Hematopoietic multipotent progenitor cell treated with erythropoietin and hydrocortisone succinate and interleukin-3 and kit ligand, for 17 days (in vitro differentiated cells): ENCODE results near the gene TMEM242.
"Not testable (repeated sequence)": the region's sequence is repeated elsewhere in the genome, so short reads cannot be mapped to it uniquely, and the experiment has no call there.

Source experiments
- DNase-seq: peaks from one replicate; pipeline ENCODE4 v3.0.0-alpha.2; 2015; ENCODE audit warnings: low spot score

TMEM242 gene

DNA sequence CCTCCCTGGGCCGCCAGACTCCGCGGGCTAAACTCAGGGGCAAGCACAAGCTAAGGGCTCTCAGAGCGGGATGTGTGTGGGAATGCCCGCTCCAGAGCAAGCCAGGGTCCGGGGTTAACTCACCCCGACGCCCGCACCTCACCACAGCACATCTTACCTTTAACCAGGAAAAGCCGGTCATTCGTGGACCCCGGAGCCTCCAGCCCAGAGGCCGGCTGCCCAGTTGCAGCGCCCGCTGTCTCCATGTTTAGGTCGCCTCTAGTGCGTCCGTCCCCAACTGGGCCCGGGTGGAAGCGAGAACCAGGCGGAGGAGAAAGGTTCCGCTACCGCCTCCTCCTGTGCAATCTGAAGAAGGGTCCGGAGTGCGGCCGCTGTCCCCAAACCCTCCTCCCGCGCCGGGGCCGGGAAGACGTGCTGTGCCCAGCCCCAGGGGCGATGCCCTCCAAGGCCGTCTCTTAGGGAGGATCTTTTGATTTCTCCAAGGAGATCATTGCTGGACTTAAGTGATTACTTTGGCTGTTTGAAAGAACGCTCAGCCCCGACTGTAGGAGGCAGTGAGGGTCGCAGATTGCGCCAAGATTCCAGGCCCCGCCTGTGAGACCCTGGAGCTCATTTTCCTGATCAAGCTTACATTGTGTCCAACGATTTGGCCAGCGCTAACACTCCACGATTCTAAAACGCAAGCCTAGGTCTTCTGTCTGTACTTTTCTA is at the start of gene TMEM242:
Gene TMEM242 (minus strand): TSS at position 265 of the 711 bp plus-strand sequence. CDS start 20 bp downstream, at position 245.
- DNase-seq, result peak; percentile 95

DNA sequence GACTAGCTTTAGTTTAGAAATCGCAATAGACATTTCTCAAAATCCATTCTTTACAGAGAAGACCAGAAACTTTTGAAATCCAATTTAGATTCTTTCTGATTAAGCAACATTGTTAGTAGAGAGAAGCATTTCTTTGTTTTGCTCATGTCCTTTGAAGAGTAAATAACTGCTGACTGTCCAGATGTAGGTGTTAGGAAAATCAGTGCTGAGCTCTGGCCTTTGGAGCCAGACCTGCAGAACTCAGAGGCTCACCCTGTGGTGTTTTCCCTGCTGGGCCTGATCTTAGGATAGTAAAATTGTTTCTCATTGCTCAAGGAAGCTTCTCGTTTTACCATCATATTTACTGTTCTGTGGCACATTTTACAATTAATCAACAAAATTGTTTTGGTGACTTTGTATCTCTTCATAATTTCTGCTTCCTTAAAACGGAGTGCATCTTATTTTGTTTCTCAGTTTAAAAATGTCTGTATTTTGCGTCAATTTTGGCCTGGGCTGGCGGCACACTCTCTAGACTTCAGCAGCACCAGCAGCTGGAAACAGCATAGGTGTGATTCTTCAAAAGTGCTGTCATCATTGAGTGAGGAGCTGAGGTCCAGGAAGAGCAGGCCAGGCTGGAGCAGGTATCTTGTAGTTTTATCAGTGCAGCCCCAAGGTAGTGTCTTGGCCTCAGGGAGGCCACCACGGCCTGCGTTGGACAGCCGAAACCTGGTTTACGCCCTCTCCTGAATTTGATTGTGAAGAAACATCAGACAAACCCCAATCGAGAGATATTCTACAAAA is 49.4 kb upstream of the TMEM242 start:
- no peak for DNase-seq

DNA sequence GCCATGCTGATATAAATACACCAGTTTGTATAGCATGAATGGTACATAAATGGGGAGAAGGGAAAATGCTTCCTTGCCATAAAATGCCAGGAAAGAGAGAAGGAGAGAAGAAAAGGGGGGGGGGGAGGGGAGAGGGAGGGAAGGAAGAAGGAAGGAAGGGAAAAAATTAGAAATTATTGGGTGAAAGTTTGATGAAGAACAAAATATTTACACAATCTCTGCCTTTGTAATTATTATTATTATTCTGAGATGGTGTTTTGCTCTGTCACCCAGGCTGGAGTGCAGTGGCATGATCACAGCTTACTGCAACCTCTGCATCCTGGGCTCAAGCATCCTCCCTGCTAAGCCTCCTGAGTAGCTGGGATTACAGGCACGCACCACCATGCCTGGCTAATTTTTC is 47.4 kb upstream of the TMEM242 start:
- no peak for DNase-seq

DNA sequence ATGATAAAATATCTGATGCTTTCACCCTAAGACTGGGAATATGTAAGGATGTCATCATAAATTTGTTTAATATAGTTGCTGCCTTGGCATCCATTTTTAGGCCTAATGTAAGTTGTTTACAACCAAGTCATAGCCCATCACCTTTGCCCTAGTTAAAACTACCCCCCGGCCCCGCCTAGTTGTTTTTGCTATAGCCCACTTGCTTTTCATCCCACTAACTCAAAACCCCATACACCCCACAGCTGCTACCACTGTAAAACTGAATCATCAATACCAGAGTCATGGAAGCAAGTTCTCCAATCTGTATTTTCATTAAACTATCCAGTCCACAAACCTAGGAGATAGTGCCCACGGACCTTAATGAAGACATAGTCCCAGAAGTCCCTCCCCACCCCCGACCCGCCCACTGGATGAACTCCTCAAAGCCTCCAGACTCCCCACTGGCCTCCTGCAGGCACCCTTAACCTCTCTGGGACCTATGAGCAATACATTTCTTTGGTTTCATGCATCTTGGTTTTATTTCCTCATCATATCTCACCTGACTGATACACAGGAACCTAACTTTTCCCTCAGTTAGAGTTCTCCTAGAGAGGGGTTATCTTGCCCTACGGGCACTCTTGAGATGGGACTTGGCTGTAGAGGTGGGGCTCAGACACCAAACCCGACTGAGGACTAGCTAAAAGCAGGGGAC is 45.2 kb upstream of the TMEM242 start:
- no peak for DNase-seq

DNA sequence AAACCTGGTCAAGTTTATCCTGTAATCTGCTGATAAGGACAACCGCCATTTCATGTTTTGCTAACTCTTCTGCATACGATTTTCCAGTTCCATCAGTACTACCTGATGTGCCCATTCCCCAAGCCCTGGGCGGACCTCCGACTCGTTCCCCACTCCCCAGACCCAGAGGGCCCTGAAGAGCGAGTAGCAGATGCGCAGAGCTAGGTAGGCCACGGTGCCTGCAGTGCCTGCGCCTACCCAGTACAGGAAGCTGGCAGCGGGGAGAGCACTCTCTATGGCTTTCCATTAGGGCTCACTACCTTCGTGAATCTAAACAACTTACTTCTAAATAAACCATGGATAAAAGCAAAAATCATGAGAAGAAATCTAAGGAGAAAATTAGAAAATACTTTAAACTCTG is 43.3 kb upstream of the TMEM242 start:
- no peak for DNase-seq

DNA sequence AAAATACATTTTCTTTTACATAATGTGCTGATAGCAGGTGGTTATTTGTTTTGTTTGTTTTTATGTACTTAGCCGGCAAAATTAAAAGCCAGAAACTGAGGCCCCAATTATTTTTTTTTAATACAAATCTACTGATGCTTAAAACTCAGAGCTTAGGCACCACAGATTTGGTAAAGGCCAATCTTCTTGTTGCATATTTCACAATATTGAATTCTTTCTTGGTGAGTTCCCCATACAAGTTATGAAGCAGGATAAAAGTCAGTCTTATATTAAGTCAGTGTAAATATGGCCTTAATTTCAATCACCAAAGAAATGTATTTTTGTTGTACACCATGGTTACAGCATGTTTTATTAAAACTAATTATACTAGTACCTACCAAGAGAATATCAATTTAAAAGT is 41.4 kb upstream of the TMEM242 start:
- DNase-seq, result no peak

DNA sequence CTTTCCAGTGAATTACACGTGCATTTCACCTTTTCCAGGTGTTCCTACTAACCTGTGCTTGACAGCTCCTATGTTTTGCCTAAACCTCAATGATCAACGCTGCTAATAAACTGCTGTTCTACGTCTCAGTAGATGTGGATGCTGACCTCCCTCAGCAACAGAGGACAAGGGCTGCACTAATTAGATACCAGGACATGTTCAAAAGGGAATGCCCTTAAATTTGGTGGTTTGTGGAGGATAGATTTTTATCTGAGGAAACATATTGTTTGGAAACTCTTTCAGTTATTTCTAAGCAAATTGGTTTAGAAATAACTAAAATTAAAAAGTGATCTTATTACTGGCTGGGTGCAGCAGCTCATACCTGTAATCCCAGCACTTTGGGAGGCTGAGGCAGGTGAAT is 38.6 kb upstream of the TMEM242 start:
- no peak for DNase-seq

DNA sequence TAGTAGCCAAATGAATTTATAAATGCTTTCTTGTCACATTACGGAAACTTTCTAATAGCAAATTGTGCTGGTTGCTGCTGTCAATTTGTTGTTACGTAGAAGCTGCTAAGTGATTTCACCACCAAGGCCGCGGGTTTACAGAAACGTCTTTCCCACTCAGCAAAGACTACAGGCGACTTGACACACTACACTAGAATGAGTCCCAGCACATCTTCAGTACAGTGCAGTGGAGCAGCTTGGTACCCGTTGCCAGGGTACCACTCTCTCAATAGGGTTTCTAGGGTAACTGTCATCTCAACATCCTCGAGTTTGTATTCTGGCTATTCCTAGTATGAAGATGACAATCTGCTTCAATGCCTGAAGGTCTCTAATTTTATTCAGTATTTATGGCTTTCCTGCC is 35.0 kb upstream of the TMEM242 start:
- DNase-seq, result no peak

DNA sequence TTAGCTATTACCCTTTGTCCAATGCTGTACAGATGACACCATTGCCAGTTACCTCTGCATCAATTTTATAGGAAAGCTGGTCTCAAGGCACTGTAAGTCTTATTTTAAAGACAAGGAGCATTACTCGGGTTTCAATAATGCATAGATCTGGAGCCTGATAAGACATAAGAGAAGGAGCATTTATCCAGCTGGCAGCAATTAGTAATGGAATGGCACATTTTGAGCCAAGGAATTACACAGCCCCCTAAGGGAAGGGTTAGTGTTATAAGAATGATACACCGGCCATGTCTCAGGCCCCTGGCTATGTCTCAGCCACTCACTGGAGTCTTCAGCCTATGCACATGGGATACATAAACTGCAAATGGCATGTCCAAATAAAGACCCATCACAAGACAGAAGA is 23.1 kb upstream of the TMEM242 start:
- DNase-seq, result no peak

DNA sequence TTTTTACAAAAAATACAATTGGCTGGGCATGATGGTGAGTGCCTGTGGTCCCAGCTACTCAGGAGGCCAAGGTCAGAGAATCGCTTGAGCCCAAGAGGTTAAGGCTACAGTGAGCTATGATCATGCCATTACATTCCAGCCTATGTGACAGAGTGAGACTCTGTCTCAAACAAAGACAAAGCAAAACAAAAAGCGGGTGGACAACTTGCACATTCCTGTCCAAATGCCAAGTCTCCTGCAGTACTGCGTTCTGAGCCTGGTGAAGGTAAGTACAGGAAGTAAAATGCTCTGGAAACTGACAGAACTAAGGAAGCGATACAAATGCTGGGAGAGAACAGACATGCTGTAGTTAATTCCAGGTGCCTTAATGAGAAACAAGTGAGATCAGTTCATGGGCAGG is 20.4 kb upstream of the TMEM242 start:
- DNase-seq, result no peak

DNA sequence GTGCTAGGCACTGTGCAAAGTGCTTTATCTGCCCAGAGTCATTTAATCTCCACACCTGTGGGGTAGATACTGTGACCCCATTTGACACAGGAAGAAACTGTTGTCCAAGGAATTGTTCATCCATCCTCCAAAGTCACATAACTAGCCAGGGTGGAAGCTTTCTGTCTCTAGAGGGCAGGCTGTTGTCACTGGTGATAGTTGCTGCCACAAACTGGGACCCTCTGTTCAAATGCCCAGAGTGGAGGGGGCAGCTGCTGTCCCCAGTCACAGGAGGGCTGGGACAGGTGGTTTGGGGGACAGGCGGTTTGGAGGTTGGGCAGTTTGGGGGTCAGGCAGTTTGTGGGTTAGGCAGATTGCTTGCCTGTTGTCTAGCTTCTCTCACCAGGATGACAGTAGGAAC is 16.1 kb upstream of the TMEM242 start:
- no peak for DNase-seq

DNA sequence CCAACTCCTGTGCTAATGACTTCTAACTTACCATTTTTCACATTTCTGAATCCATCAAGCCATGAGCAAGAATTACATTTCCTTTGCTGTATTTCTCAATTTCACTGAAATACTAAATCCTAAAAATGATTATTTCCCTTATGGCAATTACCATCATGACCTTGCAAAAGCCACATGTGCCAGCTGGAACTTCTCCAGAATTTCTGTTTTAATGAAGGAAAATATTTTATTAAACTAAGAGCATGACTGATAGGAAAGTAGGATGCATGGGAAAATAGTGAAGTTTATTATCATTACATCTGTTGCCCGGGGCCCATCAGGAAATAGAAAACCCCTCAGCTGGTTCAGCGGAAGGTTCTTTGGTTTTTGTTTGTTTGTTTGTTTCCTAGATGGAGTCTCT is 14.4 kb upstream of the TMEM242 start:
- DNase-seq, result no peak

DNA sequence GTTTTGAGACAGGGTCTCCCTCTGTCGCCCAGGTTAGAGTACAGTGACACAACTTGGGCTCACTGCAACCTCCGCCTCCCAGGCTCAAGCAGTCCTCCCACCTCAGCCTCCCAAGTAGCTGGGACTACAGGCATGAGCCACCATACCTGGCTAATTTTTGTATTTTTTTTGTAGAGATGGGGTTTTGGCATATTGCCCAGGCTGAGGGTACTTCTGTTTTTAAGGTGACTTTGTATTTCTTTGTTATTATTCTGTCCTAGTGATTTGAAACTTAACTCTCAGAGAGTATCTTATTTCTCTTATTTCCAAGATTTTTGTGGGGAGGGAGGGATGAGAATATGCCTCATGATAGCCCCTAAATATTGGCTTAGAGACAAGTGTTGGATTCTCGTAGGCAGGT is 14.0 kb upstream of the TMEM242 start:
- not testable (repeated sequence) for DNase-seq

DNA sequence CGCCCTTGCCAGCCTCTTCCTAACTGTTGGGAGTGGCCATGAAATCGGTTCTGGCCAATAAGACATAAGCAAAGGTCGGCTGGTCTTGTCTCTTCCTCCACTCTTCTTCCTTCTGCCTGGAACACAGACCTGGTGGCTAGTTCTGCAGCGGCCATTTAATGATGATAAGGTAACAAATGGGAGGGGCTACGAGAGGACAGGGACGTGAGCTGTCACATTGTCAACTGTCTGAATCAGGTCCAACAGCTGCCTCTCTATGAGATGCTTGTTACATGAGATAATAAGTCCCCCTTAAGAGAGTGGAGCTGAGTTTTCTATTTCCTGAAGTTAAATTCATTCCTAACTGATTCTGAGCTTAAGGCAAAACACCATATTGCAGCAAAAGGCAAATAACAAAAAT is 12.5 kb upstream of the TMEM242 start:
- DNase-seq, result no peak

DNA sequence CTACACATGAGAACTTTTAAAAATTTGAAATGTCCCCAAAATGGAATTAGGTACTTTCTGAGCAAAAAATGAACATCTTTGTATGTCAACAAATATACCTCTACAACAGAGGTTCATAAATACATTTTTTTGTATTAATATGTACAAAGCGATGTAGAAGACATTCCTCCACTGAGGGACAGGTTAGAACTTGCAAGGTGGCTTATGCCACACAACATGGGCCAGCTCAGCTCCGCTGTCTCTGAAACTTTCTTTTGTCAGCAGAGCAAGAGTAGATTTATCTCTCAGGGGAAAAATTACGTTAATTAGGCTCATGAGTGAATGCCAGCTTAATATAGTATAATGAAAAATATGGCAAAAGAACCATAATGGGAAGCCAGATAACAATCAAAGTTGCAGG is 10.6 kb upstream of the TMEM242 start:
- DNase-seq, result no peak

DNA sequence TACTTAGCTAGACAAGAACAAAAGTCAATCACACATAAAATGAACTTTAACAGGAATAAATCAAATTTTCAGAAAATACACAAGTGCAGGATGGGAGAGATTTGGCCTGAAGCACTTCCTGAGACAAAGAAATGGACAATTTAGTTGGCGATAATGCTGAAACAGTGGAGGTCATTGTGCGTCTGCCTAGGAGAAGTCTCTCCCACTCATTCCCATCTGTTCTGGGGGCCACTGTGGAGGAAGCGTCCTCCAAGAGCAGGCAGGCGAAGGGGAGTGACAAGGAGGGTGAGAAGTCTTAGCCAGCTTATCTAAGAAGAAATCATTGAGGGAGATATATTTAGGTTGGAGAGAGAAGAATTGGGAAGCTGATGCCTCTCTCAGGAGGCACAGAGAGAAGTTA is 10.2 kb upstream of the TMEM242 start:
- no peak for DNase-seq

DNA sequence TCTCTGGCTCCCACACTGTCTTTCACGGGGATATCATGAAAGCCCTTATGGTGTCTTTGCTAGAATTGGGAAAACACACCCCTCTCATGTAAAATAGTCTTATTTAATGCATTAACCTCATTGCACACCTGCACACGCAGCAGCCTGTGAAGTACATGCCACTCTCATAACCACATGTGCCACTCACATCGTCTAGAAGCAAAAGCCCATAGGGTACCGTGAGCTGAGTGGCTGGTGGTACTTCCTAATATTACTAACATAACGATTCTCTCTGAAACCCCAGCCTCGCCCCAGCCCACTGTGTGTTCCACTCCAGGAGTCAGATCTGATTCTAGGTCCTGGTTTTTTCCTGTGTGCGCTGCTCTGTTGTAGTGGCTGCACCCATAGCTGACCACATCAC is 9.5 kb upstream of the TMEM242 start:
- DNase-seq, result no peak

DNA sequence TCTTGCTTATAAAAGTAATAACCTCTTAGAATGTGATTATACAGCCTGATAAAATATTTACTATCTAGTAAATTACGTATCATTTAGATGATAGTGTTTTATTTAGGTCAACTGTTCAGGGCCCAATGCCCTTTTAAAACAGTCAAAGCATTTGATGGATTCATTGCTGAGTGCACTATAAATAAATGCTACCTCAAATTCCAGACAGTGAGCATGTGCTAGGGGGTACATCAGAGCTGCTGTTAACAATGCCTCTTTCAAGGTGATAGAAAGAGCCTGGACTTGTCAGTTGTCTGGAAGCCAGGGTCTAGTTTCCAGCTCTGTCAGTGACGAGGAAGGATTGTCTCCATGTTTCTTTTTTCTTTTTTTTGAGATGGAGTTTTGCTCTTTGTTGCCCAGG is 7.5 kb upstream of the TMEM242 start:
- DNase-seq, result no peak

DNA sequence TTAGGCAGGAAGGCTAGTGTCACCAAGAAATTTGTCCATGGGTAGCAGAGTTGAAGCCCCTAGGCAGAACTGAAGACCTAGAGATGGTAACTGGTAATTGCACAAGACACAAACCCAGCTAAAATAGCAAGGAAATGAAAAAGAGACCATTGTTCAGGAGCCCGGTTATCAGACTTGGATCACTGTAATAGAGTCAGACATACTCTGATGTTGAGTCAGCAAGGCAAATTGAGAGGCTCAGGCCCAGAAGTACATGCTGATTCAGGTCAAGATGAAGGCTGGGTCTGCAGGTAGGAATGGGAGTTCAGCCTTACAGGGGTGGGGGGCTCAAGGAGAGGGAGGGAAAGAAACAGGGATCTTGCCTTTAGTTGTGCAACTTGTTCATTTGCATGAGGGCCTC is 6.5 kb upstream of the TMEM242 start:
- no peak for DNase-seq

DNA sequence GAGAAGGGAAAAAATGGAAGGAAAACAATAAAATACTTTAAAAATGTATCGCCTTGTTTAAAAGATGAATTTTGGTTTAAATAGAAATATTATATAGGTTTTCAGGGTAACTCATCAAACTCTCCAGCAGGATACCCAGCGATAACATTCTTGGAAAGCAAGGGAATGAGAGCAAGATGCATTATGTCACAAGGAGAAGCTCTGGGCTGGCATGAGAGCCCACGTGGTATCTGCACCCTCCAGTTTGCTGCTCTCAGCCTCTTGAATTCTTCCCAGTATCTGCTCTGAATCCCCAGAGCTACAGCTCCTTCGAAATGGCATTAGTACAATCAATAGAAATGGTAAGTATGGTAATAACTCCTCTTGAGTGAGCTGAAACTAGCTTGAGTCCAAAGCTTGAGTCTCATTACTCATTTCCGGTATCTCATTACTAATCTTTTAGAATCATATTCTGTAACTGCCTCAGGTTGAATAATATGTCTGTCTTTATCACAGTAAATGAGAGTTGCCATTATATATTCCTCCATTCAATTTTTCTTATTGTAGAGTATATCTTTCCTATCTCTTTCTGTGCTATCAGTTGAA is 4.9 kb upstream of the TMEM242 start:
- no peak for DNase-seq

DNA sequence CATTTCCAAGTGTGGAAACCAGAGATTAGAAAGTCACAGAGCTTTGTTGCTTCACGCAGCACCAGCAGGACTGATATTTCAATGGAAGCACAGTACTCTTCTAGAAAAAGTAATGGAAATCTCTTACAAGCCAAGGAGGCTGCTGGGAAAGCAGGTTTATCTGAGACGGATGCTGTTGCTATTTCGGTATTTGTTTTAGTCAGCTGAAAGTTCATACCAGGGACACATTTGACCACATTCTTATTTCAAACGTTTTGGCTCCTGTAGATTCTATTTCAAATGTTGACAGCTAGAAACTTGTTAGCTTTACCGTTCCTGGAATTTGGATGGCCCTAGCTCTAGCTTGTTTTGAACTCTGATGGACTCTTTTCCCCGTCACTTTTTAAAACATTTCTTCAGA is 3.7 kb upstream of the TMEM242 start:
- DNase-seq, result no peak

DNA sequence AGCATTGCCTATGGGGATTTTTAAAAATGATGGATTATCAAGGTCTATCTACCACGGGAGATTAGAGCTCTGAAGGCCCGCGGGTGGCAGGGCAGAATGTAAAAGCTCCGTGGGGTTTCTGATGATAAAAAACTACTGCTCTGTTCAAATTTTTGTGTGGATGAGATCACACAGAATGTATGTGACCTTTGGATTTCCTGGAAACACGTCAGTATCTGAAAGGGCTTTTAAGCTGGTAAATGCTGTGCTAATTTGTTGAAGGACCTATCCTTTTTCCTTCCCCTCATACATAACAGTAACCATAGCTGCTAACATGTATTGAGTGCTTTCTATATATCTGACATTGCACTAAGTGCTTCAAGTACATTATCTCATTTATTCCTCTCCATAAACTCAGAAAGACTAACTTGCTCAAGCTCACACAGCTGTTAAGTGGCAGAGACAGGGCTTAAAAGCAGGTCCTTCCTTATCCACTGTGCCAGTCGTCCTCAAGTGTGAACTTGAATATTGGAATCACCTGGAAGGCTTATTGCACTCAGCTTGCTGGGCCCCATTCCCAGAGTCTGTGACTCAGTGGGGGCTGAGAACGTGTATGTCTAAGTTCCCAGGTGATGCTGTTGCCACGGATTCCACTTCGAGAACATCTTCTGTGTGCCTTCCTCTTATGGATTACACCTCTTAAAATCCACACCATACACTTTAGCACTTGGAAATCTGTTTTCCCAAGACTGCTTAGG is 1.9 kb upstream of the TMEM242 start:
- DNase-seq, result no peak
